Measurements from ENCODE around the gene KRTAP2-2.

The KRTAP2-2 gene

DNA sequence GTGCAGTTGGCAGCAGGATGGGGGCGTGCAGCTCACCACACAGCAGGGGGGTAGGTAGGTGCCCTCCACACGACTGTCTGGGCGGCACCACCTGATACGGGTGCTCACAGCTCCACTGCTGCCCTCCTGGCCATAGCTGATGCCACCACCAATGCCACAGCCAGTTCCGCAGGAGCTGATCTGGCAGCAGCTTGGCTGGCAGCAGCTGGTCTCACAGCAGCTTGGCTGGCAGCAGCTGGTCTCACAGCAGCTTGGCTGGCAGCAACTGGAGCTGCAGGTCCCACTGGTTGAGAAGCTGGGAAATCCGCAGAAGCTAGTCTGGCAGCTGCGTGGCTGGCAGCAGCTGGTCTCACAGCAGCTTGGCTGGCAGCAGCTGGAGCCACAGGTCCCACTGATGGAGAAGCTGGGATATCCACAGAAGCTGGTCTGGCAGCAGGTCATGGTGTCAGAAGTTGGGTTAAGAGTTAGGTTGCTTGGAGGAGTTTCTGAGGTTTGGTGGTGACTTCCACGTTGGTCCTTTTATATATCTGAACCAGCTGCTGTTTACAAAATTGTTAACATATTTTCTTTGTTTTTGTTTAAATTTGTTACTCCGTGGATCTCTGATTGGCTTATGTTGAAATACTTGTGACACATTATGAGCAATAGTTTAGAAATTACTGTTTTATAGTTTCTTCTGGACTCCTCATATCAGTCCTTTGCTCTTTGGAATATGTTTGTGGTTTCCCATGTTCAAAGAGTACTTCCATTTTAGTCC is 28.1 kb downstream of the KRTAP2-2 start, which contains the start of gene KRTAP1-5:
Gene KRTAP1-5, minus strand, starts transcription at position 494 of the 757 bp plus-strand sequence. Its CDS starts 53 bp downstream, at position 441.
- no peak for DNase-seq (ENCODE audit: low read depth, low spot score)

DNA sequence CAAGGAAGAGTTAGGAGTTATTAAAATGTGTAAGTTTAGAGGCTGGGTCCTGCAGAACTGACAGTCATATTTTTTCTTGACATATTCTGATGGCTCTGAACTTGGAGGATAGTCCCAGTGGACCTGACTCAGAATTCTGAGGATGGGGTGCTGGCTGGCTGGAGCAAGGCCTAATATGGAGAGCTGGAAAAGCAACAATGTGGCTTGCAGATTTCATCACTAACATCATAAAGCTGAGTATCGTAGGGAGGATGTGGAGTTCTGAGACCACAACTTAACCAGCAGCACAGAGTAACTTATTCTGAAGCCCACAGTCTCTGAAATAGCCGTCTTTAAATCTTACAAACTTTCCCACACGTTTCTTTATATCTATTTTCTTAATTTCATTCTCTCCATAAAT is 30.3 kb downstream of the KRTAP2-2 start:
- DNase-seq (ENCODE audit: low read depth, low spot score) = no peak

- DNase-seq (ENCODE audit: low read depth, low spot score) = no peak
Measured at GRCh38 chr17:41020336-41020735, 34.7 kb downstream of the KRTAP2-2 start.

- DNase-seq (ENCODE audit: low read depth, low spot score) = no peak
Measured at GRCh38 chr17:41019415-41019814, 35.6 kb downstream of the KRTAP2-2 start.

DNA sequence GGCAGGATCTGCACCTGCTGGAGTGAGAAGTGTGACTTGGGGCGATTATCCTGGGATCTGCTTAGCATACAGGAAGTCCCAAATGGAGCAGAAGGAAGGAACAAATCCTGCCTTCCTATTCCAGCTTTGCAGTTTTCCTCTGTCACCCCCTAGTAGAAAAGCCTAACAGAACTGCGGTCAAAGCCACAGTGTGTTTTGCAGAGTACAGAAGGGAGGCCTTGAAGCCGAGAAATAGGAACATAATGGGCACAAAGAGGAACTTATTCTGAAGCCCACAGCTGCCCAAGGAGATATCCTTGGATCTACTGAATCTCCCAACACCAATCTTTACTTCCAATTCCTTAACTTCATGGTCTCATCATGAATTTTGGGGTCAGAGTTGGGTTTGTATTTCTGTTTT is 36.5 kb downstream of the KRTAP2-2 start:
- no peak for DNase-seq (ENCODE audit: low read depth, low spot score)

DNA sequence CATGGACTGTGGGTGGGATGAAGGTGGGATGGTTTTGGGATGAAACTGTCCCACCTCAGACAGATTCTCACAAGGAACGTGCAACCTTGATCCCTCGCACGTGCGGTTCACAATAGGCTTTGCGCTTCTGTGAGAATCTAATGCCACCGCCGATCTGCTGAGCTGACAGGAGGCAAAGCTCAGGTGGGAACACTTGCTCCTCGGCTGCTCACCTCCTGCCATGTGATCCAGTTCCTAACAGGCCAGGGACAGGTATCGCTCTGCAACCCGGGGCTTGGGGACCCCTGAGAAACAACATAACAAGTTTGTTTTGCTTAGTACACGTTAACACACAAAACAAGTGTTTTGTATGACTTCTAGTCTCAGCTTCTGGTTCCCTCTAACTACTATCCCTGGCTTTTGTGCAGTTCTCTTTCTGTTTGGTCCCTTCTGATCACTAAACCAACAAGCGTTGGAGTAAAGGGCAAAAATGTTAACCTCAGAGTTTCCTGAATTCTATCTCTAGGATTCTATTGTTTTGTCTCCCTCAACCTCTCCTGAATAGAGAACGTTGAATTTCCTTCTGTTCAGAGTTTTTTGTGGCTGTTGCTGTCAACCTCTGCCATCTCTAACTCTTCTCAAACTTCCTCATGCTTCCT is 38.3 kb downstream of the KRTAP2-2 start:
- no peak for DNase-seq (ENCODE audit: low read depth, low spot score)

GRCh38 chr17:41015454-41015853 is 39.6 kb downstream of the KRTAP2-2 start:
- no peak for DNase-seq (ENCODE audit: low read depth, low spot score)

DNA sequence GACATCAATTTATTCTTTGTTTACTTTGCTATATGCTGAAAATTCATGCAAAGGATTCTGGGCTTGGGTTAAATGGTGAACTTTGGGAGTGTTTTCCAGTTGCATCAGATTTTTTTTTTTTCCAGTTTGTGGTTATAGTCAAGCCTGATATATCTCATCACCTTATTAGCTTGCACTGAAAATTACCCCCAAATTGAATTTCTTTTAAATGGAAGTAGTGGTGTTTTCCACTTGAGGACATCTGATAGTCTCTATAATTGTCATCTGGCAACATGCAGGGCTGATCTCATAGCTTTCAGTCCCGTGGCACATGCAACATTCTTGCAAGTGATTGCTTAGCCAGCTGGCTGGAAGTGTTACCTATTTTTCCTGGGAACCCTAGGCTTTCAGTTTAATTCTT is 41.4 kb downstream of the KRTAP2-2 start:
- no peak for DNase-seq (ENCODE audit: low read depth, low spot score)

GRCh38 chr17:41013181-41013580 is 41.8 kb downstream of the KRTAP2-2 start:
- DNase-seq (ENCODE audit: low read depth, low spot score) = no peak

- no peak for DNase-seq (ENCODE audit: low read depth, low spot score)
Measured at GRCh38 chr17:41012326-41013120, 42.5 kb downstream of the KRTAP2-2 start.

DNA sequence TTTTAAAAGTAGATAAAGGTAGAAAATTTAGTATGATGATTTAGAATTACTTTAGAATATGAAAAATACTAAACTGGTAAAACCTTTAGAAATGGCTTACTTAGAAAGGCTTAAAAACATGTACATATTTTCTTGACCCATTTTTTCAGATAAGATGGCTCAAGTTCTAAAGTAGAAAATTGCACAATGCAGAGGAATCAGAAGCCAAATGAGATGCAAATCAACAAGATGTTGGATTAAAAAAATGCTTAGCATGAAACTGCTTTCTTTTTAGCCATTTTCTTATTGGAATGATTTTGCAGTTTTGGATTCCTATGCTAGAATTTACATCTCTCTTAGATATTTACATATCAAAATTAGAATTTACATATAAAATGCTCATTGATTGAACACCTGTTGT is 44.6 kb downstream of the KRTAP2-2 start:
- DNase-seq (ENCODE audit: low read depth, low spot score) = no peak

DNA sequence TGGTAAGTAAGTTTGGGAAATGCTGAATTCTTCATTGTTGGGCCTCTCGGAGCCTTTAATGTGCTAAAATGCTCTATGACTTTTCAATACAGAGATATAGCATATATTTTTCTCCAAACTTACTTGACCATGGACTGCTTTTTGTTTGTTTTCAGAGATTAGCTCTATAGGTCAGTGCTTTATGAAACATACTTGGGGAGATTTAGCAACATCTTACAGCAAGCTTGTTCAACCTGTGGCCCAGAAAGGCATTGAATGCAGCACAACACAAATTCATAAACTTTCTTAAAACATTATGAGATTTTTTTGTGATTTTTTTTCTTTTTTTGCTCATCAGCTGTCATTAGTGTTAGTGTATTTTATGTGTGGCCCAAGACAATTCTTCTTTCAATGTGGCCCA is 45.1 kb downstream of the KRTAP2-2 start:
- DNase-seq (ENCODE audit: low read depth, low spot score) = no peak

GRCh38 chr17:41009301-41009760 is 45.7 kb downstream of the KRTAP2-2 start:
- no peak for DNase-seq (ENCODE audit: low read depth, low spot score)

DNA sequence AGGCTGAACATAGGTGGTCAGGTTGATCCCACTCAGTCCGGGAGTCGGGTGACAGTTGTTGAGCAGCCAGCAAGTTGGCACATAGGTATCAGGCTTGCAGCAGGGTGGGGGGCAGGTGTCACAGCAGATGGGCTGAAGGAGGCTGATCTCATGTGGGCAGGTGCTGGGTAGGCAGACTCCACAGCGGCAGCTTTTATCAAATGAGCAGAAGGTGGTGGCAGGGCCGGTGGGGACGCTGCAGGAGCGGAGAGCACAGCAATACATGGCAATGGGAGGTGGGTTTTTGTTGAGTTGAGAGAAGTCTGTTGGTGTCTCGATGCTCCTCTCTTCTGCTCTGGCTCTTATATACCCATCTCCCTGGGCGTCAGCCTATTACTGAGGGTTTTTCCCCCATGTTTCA is 46.2 kb downstream of the KRTAP2-2 start, which contains the start of gene KRTAP3-1:
Gene KRTAP3-1, minus strand, starts transcription at position 318 of the 400 bp plus-strand sequence. Its CDS starts 54 bp downstream, at position 264.
- DNase-seq (ENCODE audit: low read depth, low spot score) = no peak
